Fibroblast of pulmonary artery (primary cell): ENCODE data around the gene KIF26B.
"Not testable (repeated sequence)": the region's sequence is repeated elsewhere in the genome, so short reads cannot be mapped to it uniquely, and the experiment has no call there.

ENCODE experiments used
- DNase-seq: peaks from one replicate; pipeline ENCODE4 v3.0.0-alpha.2; 2010; ENCODE audit warnings: low read depth
- H3K4me3 ChIP-seq: replicated peaks from 2 replicates; pipeline ENCODE4 v1.5.1; 2011; ENCODE audit warnings: low read depth, mild to moderate bottlenecking, control low read depth, low read length, moderate library complexity
- TF ChIP-seq, protein P1 (sequence below): IDR thresholded peaks from 2 replicates; pipeline ENCODE4 v1.5.1; 2011; ENCODE audit warnings: mild to moderate bottlenecking, control low read depth, low read length, inconsistent platforms; ENCODE audit errors: missing control alignments

Gene KIF26B

DNA sequence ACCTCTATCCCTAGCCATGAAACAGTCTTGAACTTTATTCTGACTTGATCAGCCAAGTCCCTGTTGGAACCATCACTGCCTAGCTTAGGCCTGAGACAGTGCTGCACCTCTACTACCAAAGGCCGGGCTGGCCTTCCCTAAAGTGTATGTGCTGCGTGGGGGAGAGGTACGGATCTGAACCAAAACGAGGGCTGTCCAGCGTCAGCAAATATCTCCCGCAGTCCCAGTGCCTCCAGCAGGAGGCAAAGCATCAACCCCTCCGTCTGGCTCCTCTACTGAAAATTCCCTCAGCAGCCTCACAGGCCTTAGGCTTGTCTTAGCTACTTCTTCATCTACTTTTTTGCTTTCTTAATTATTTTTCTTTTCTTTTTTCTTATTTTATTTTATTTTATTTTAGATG lies 33.3 kb upstream of the KIF26B start:
- no peak for DNase-seq
- TF ChIP-seq, protein P1, sequence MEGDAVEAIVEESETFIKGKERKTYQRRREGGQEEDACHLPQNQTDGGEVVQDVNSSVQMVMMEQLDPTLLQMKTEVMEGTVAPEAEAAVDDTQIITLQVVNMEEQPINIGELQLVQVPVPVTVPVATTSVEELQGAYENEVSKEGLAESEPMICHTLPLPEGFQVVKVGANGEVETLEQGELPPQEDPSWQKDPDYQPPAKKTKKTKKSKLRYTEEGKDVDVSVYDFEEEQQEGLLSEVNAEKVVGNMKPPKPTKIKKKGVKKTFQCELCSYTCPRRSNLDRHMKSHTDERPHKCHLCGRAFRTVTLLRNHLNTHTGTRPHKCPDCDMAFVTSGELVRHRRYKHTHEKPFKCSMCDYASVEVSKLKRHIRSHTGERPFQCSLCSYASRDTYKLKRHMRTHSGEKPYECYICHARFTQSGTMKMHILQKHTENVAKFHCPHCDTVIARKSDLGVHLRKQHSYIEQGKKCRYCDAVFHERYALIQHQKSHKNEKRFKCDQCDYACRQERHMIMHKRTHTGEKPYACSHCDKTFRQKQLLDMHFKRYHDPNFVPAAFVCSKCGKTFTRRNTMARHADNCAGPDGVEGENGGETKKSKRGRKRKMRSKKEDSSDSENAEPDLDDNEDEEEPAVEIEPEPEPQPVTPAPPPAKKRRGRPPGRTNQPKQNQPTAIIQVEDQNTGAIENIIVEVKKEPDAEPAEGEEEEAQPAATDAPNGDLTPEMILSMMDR = no peak
- H3K4me3 ChIP-seq = no peak overlapping the region

DNA sequence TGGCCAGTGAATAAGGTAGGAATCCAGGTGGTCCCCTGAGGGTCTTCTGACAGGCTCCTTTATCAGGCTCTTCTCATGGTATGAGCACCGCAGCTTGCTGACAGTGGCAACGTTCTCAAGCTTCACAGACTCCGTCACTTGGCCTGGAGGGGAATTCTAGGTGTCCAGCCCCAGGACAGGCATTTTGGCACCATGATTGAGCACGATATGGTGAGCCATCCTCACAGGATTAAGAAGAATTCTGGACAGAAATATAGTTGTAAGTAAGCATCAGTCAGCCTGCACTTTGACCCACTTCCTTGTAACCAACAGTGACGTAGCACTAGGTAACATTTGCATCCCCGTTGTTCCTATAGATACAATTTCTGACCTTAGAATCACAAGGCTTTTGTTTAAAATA lies 30.5 kb upstream of the KIF26B start:
- no peak for DNase-seq
- TF ChIP-seq, protein P1 = no peak
- H3K4me3 ChIP-seq = no peak overlapping the region

DNA sequence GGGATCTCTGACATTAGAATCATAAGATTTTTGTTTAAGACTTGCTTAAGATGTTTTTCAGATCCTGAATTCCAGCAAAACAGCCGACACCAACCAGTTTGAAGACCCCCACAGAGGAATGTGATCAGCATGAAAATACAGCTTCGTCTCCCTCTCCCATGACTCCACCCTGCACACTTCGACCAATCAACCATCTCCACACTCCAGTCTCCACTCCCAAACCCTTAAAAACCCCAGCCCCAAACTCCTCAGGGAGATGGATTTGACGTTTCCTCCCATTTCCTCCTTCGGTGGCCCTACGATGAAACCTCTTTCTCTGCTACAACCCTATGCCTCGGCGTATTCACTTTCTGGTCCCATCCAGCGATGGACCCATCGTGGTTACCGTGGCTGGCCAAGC lies 30.1 kb upstream of the KIF26B start:
- TF ChIP-seq, protein P1 = no peak

DNA sequence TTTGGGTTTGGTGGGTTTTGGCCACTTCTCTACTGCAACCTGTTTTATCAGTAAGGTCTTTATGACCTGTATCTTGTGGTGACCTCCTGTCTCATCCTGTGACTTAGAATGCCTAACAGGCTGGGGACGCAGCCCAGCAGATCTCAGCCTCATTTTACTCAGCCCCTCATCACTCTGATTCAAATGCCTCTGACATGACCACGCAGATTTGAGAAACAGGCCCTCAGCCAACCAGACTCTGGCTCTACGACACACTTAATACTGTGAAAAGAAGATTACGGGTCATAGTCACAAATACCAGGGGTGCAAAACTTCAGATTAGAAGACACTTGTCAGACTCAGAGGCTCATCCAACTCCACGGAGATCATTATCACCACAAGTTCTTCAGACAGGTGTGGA lies 28.3 kb upstream of the KIF26B start:
- no peak overlapping the region for H3K4me3 ChIP-seq
- no peak for DNase-seq
- TF ChIP-seq, protein P1 = no peak

More for the DNA sequence above, 30.1 kb upstream of the KIF26B start:
- no peak for DNase-seq
- no peak overlapping the region for H3K4me3 ChIP-seq

DNA sequence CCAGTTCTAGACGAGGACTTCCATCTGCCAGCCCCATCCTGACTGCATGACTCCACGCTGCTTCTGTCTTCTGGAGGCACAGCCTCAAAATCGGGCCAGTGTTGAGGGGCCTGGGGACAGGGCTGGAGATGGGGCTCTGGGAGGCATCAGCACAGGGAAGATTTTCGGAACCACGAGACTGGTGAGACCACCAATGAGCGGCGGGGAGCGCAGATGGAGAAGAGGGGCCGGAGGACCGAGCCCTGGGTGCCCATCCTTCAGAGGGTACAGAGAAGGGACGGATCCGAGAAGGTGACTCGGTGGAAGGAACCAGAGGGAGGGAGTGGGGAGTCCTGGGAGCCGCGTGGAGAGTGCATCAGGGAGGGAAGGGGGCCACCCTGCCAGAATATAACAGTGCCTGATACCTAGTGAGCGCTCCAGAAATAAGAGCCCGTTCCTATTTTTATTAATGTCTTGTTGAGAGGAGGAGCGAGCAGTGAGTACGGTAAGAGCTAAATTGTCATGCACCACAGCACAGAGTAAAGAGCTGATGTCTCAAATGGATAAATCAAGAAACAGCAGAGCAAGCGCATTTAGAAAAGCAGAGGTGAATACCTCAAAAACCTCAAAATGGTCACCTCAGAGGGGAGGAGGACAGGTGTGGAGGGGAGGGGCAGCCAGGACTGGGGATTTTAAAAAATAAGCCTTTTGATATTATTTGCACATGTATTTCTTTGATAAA lies 26.2 kb upstream of the KIF26B start:
- no peak for DNase-seq
- TF ChIP-seq, protein P1 = no peak
- no peak overlapping the region for H3K4me3 ChIP-seq

DNA sequence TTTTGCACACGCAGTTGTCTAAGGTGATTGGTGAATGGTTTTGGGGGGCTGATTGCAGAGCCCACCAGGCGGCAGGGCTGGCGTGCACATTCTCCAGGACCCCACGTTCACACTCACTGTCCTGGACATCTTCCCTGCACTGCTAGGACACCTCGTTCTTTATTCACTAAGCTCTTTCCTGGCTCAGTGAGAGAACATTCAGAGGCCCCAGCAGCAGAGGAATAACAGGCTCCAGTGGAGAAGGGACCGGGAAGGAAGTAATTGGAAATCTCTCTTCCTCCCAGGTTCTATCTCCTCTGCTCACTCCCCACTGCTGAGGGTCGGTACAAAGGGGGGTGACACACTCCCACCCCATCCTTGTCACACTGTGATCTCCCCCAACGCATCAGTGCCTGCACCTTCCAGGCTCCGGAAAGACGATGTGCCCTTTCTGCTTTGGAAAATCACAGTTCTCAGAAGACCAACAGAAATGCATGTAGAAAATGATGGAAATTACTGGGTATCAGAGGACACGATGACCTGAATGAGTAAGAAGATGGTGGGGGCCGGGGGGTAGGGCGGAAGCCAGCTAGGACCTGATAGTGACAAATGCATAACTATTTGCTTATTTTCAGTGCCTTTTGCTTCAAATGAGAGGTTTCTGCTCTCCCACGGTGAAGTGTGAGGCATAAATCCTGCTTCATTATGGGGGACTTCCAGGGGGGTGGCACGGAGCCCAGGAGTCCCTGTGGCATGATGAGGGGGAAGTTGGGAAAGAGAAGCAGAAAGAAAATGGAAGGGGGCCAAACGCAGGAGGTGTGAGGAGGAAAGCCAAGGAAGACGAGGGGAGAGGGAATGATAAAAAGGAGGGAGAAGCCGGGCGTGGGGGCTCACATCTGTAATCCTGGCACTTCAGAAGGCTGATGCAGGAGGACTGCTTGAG lies 25.2 kb upstream of the KIF26B start:
- peak; percentile 35 for DNase-seq
- no peak overlapping the region for H3K4me3 ChIP-seq
- TF ChIP-seq, protein P1 = no peak

DNA sequence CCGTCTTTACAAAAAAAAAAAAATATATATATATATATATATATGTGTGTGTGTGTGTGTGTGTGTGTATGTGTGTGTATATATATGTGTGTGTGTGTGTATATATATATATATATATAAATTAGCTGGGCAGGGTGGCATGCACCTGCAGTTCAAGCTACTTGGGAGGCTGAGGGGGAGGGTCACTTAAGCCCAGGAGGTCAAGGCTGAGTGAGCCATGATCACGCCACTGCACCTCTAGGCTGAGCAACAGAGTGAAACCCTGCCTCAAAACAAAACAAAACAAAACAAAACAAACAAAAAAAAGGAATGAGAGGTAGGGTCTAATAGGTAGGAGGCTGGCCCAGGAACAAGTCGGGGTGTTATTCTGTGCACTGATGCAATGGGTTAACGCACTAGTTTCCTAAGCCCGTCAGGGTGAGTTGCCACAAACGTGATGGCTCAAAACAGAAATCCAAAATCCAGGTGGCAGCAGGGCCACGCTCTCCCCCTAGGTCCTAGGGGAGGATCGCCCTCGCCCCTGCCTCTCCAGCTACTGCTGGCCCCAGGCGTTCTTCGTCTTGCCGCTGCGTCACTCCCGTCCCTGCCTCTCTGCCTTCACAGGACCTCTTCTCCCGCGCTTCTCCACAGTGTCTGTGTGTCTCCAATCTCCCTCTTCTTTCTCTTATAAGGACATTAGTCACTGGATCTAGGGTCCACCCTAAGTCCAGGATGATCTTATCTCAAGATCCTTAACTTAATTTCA lies 24.3 kb upstream of the KIF26B start:
- H3K4me3 ChIP-seq, DNase-seq: not testable (repeated sequence)
